Activated T-cell treated with anti-CD3 and anti-CD28 coated beads, Interleukin-2, amount 50 U/mL, for 1 hour (primary cell): ENCODE results near the gene INO80B.
"Not testable (repeated sequence)": the region's sequence is repeated elsewhere in the genome, so short reads cannot be mapped to it uniquely, and the experiment has no call there.

Experiments used
- DNase-seq: peaks from one replicate; pipeline ENCODE4 v3.0.0-alpha.2; 2020

INO80B gene

GRCh38 chr2:74426181-74426758, 28.6 kb upstream of the INO80B start:
- DNase-seq, result no peak

- DNase-seq, result no peak
Measured at GRCh38 chr2:74427551-74427950, 27.3 kb upstream of the INO80B start.

- DNase-seq, result no peak
Measured at GRCh38 chr2:74428675-74429074, 26.2 kb upstream of the INO80B start.

GRCh38 chr2:74429487-74430451, 25.1 kb upstream of the INO80B start:
- no peak for DNase-seq

GRCh38 chr2:74430502-74430901, 24.4 kb upstream of the INO80B start:
- DNase-seq, result no peak

GRCh38 chr2:74436111-74436805, 18.6 kb upstream of the INO80B start:
- no peak for DNase-seq

- DNase-seq, result no peak
Measured at GRCh38 chr2:74436848-74437695, 17.8 kb upstream of the INO80B start.

GRCh38 chr2:74438248-74438647, 16.6 kb upstream of the INO80B start:
- no peak for DNase-seq

- DNase-seq, result no peak
Measured at GRCh38 chr2:74439373-74439772, 15.5 kb upstream of the INO80B start.

- no peak for DNase-seq
Measured at GRCh38 chr2:74439803-74440377, 15.0 kb upstream of the INO80B start.

- peak; percentile 47 for DNase-seq
Measured at GRCh38 chr2:74440378-74441169, 14.3 kb upstream of the INO80B start.

- no peak for DNase-seq
Measured at GRCh38 chr2:74441170-74441689, 13.7 kb upstream of the INO80B start.

- peak; percentile 49 for DNase-seq
Measured at GRCh38 chr2:74441690-74442482, 13.0 kb upstream of the INO80B start, which contains the start of gene RTKN. TSS of gene RTKN (minus strand) at chr2:74441937. CDS start at chr2:74441816, 121 bp downstream.

GRCh38 chr2:74442483-74443297, 12.2 kb upstream of the INO80B start:
- not testable (repeated sequence) for DNase-seq

- DNase-seq, result no peak
Measured at GRCh38 chr2:74444498-74445318, 10.2 kb upstream of the INO80B start.

- DNase-seq, result no peak
Measured at GRCh38 chr2:74447230-74447999, 7.5 kb upstream of the INO80B start.

- DNase-seq, result no peak
Measured at GRCh38 chr2:74448771-74449170, 6.1 kb upstream of the INO80B start.
